Neuronal stem cell (in vitro differentiated cells): Measurements from ENCODE around the gene FTCD.

Source experiments
- DNase-seq: peaks from one replicate; pipeline ENCODE4 v3.0.0-alpha.2; 2013; ENCODE audit warnings: low spot score
- H2AFZ ChIP-seq: one replicate; pipeline ENCODE4 v1.6.1; 2013; ENCODE audit warnings: mild to moderate bottlenecking, low read length, inconsistent platforms
- H2AK5ac ChIP-seq: 2 replicates; pipeline ENCODE4 v1.6.1; 2013; ENCODE audit warnings: low read depth, mild to moderate bottlenecking, inconsistent platforms, low read length, moderate library complexity, mixed read lengths
- H2BK120ac ChIP-seq: 2 replicates; pipeline ENCODE4 v1.6.1; 2013; ENCODE audit warnings: low read depth, mild to moderate bottlenecking, inconsistent platforms, low read length, moderate library complexity, mixed read lengths
- H2BK12ac ChIP-seq: one replicate; pipeline ENCODE4 v1.6.1; 2013; ENCODE audit warnings: low read length, inconsistent platforms
- H2BK15ac ChIP-seq: 2 replicates; pipeline ENCODE4 v1.6.1; 2013; ENCODE audit warnings: mild to moderate bottlenecking, low read length, inconsistent platforms, mixed read lengths
- H2BK5ac ChIP-seq: one replicate; pipeline ENCODE4 v1.6.1; 2013; ENCODE audit warnings: inconsistent platforms, mild to moderate bottlenecking, low read length, moderate library complexity
- H3K14ac ChIP-seq: one replicate; pipeline ENCODE4 v1.6.1; 2013; ENCODE audit warnings: low read length, inconsistent platforms
- H3K18ac ChIP-seq: 2 replicates; pipeline ENCODE4 v1.6.1; 2013; ENCODE audit warnings: low read length, inconsistent platforms
- H3K23ac ChIP-seq: 2 replicates; pipeline ENCODE4 v1.6.1; 2013; ENCODE audit warnings: low read depth, mild to moderate bottlenecking, mixed read lengths, low read length, inconsistent platforms; ENCODE audit not compliant: poor library complexity
- H3K27ac ChIP-seq: replicated peaks from 3 replicates; pipeline ENCODE4 v1.5.1; 2013; ENCODE audit warnings: low read length, inconsistent platforms
- H3K27me3 ChIP-seq, 3 experiments: 2 replicates each; pipeline ENCODE4 v1.6.1; 2013; ENCODE audit warnings: low read length in 3 of 3, mild to moderate bottlenecking in 2 of 3, inconsistent platforms in 1 of 3, low read depth in 1 of 3, mixed read lengths in 1 of 3, moderate library complexity in 1 of 3; ENCODE audit not compliant: control insufficient read depth in 3 of 3, insufficient read depth in 3 of 3
- H3K36me3 ChIP-seq, 2 donors: replicated peaks in 1 of 2; 2 replicates each; pipeline ENCODE4 v1.6.1; 2013; ENCODE audit warnings: low read length in 2 of 2; ENCODE audit not compliant: control insufficient read depth in 2 of 2, insufficient read depth in 2 of 2
- H3K4ac ChIP-seq: 2 replicates; pipeline ENCODE4 v1.6.1; 2013; ENCODE audit warnings: inconsistent platforms, mild to moderate bottlenecking, low read length, moderate library complexity
- H3K4me1 ChIP-seq, 2 donors: 1 replicate in 1 of 2; 2 replicates in 1 of 2; pipeline ENCODE4 v1.6.1; 2013; ENCODE audit warnings: low read length in 2 of 2, low read depth in 1 of 2; ENCODE audit not compliant: control insufficient read depth in 2 of 2, insufficient read depth in 1 of 2
- H3K4me2 ChIP-seq: one replicate; pipeline ENCODE4 v1.6.1; 2013; ENCODE audit warnings: mild to moderate bottlenecking, low read length, inconsistent platforms; ENCODE audit not compliant: insufficient read depth, poor library complexity, severe bottlenecking
- H3K4me3 ChIP-seq, 2 donors: 2 replicates each; pipeline ENCODE4 v1.5.1; 2013; ENCODE audit warnings: low read length in 2 of 2, mild to moderate bottlenecking in 2 of 2, inconsistent platforms in 1 of 2, moderate library complexity in 1 of 2
- H3K79me1 ChIP-seq: one replicate; pipeline ENCODE4 v1.6.1; 2013; ENCODE audit warnings: low read depth, mild to moderate bottlenecking, inconsistent platforms, low read length, moderate library complexity
- H3K9ac ChIP-seq: one replicate; pipeline ENCODE4 v1.6.1; 2013; ENCODE audit warnings: mild to moderate bottlenecking, low read depth, low read length, inconsistent platforms; ENCODE audit not compliant: poor library complexity
- H3K9me3 ChIP-seq, 2 donors: replicated peaks in 1 of 2; 2 replicates each; pipeline versions ENCODE3 to v1.6.1; 2013; ENCODE audit warnings: low read length in 2 of 2, mild to moderate bottlenecking in 2 of 2, inconsistent platforms in 1 of 2, low read depth in 1 of 2, mixed read lengths in 1 of 2, moderate library complexity in 1 of 2; ENCODE audit not compliant: control insufficient read depth in 2 of 2, insufficient read depth in 1 of 2
- H4K8ac ChIP-seq: one replicate; pipeline ENCODE4 v1.6.1; 2013; ENCODE audit warnings: low read depth, mild to moderate bottlenecking, inconsistent platforms, low read length, moderate library complexity
- H4K91ac ChIP-seq: one replicate; pipeline ENCODE4 v1.6.1; 2013; ENCODE audit warnings: low read length, low read depth, mild to moderate bottlenecking, inconsistent platforms; ENCODE audit not compliant: poor library complexity
- WGBS, 2 donors: extraction: QIAGEN DNeasy Blood & Tissue Kit; methylation state at CpG; one replicate each; pipeline ENCODE4 v1.1.7; 2013; ENCODE audit warnings: missing lambda C conversion rate in 2 of 2, mixed read lengths in 1 of 2; ENCODE audit not compliant: insufficient read length in 2 of 2, insufficient replicate concordance in 1 of 2; ENCODE audit errors: extremely low coverage in 2 of 2; 5-methylcytosine and 5-hydroxymethylcytosine counted together

FTCD gene

GRCh38 chr21:46128106-46128932 lies 27.1 kb downstream of the FTCD start:
- H2BK120ac ChIP-seq = no peak overlapping the region
- H3K9me3 ChIP-seq = no peaks in the 10 kb centered on the region
- H3K27ac ChIP-seq = no peak overlapping the region
- H3K4ac ChIP-seq = no peak overlapping the region
- peak overlapping the region; percentile 89 for H3K23ac ChIP-seq
- WGBS, 2 donors = no CpG with 5 or more reads among the region's 23 CpGs
- H2BK12ac ChIP-seq = no peak overlapping the region
- peak overlapping the region; percentile 95 for H2BK15ac ChIP-seq
- H2AK5ac ChIP-seq = peak overlapping the region; percentile 93
- no peak overlapping the region for H4K8ac ChIP-seq
- no peak overlapping the region for H3K9ac ChIP-seq
- no peak for DNase-seq
- peaks cover 0 to 9% of the 10 kb centered on the region in 2 donors for H3K4me1 ChIP-seq
- H3K14ac ChIP-seq = peak overlapping the region; percentile 71
- H3K36me3 ChIP-seq = no peaks in the 10 kb centered on the region
- peak overlapping the region; percentile 6 for H2BK5ac ChIP-seq
- no peak overlapping the region for H2AFZ ChIP-seq
- no peak overlapping the region for H3K4me3 ChIP-seq
- no peak overlapping the region for H3K4me2 ChIP-seq
- no peaks in the 10 kb centered on the region for H3K27me3 ChIP-seq
- peak overlapping the region; percentile 87 for H3K18ac ChIP-seq
- no peak overlapping the region for H4K91ac ChIP-seq
- no peaks in the 10 kb centered on the region for H3K79me1 ChIP-seq

- H3K14ac ChIP-seq = peak overlapping the region; percentile 71
- H3K4me1 ChIP-seq = peaks cover 0 to 9% of the 10 kb centered on the region in 2 donors
- H3K18ac ChIP-seq = peak overlapping the region; percentile 51
- H3K9me3 ChIP-seq = no peaks in the 10 kb centered on the region
- no peak overlapping the region for H3K4me2 ChIP-seq
- DNase-seq = no peak
- no CpG with 5 or more reads among the region's 40 CpGs for WGBS, 2 donors
- peak overlapping the region; percentile 68 for H2AK5ac ChIP-seq
- peak overlapping the region; percentile 89 for H3K23ac ChIP-seq
- H3K4ac ChIP-seq = no peak overlapping the region
- H2BK12ac ChIP-seq = no peak overlapping the region
- no peak overlapping the region for H2BK15ac ChIP-seq
- no peak overlapping the region for H3K4me3 ChIP-seq
- H3K9ac ChIP-seq = peak overlapping the region; percentile 21
- no peaks in the 10 kb centered on the region for H3K27me3 ChIP-seq
- no peak overlapping the region for H4K91ac ChIP-seq
- no peaks in the 10 kb centered on the region for H3K79me1 ChIP-seq
- H3K27ac ChIP-seq = no peak overlapping the region
- H2BK120ac ChIP-seq = no peak overlapping the region
- no peak overlapping the region for H2AFZ ChIP-seq
- H4K8ac ChIP-seq = peak overlapping the region; percentile 30
- peak overlapping the region; percentile 6 for H2BK5ac ChIP-seq
- H3K36me3 ChIP-seq = no peaks in the 10 kb centered on the region
These were observed 27.9 kb downstream of the FTCD start for GRCh38 chr21:46127239-46128105.

GRCh38 chr21:46126309-46127238 lies 28.8 kb downstream of the FTCD start:
- no peak overlapping the region for H3K4me3 ChIP-seq
- H3K14ac ChIP-seq = peak overlapping the region; percentile 8
- no peaks in the 10 kb centered on the region for H3K79me1 ChIP-seq
- no peak overlapping the region for H3K4ac ChIP-seq
- H3K4me1 ChIP-seq = peaks cover 0 to 9% of the 10 kb centered on the region in 2 donors
- H2BK5ac ChIP-seq = peak overlapping the region; percentile 6
- H3K18ac ChIP-seq = peak overlapping the region; percentile 74
- peak overlapping the region; percentile 60 for H3K9ac ChIP-seq
- no peak for DNase-seq
- no peak overlapping the region for H3K27ac ChIP-seq
- peak overlapping the region; percentile 6 for H2BK12ac ChIP-seq
- no peaks in the 10 kb centered on the region for H3K9me3 ChIP-seq
- H4K91ac ChIP-seq = no peak overlapping the region
- no peak overlapping the region for H2AK5ac ChIP-seq
- no peaks in the 10 kb centered on the region for H3K36me3 ChIP-seq
- no CpG with 5 or more reads among the region's 32 CpGs for WGBS, 2 donors
- no peak overlapping the region for H3K4me2 ChIP-seq
- peak overlapping the region; percentile 17 for H4K8ac ChIP-seq
- no peaks in the 10 kb centered on the region for H3K27me3 ChIP-seq
- H3K23ac ChIP-seq = peak overlapping the region; percentile 68
- no peak overlapping the region for H2BK120ac ChIP-seq
- no peak overlapping the region for H2BK15ac ChIP-seq
- H2AFZ ChIP-seq = no peak overlapping the region
